ENCODE results near the gene SEPTIN10.
A peak's percentile ranks its signal among the peaks of the same experiment; 100 is the strongest.

SEPTIN10 gene

DNA sequence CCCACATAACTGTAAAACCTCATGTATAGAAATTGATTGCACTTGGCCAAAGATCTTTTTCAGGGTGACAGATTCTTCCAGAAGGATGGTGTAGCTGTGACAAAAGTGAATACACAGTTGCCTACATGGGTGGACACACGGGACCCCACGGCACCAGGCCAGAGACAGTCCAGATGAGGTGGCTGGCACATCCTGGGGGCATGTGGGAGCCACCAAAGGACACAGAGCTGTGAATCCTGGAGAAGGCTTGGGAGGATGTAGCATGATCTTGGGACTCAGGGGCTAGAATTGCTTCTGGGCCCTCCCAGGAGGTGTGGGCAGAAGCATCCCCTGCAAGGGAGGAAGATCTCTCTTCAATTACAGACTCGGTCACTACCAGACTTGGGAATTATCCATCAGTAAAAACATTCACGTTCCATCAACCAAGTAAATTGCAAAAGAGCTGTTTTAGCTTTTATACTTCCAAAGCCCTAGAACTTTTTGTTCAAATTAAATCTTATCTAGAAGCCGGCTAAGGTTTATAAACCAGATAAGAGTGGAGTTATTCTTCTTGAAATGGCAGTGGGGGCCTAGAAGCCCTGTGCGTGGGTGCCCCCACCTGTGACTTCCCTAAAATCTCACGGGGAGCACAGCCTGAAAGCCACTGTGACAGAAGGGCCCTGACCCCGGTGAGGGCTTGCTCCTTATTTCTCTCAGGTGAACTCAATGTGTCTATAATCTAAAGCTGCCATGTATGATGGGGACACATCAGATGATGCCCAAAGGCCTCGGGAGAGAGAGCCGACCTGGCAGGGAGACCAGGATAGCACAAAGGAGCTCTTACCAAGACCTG lies 81.7 kb downstream of the SEPTIN10 start:
- Histone ChIP-seq H2BK5ac (ENCODE audit: low read length) (no peak overlapping the region), H3K18ac (ENCODE audit: low read length) (no peak overlapping the region), H3K4me3 (ENCODE audit: low read length in 2 of 2) (no peak overlapping the region), H3K4me2 (ENCODE audit: insufficient read depth, low read length, poor library complexity, severe bottlenecking) (no peak overlapping the region), H4K91ac (ENCODE audit: low read depth, low read length, poor library complexity) (no peak overlapping the region), H2BK12ac (ENCODE audit: low read length) (no peak overlapping the region), H3K9ac (ENCODE audit: low read depth, low read length, poor library complexity) (no peak overlapping the region), H2AFZ (ENCODE audit: low read length) (no peak overlapping the region), H2AK5ac (ENCODE audit: low read depth, low read length) (no peak overlapping the region), H3K4ac (ENCODE audit: low read length) (no peak overlapping the region), H2BK15ac (ENCODE audit: low read length) (no peak overlapping the region), H3K79me1 (ENCODE audit: low read depth, low read length) (peaks cover 2% of the 10 kb centered on the region), H3K4me1 (ENCODE audit: control insufficient read depth in 2 of 2, insufficient read depth in 1 of 2, low read depth in 1 of 2, low read length in 2 of 2) (peaks cover 0 to 5% of the 10 kb centered on the region in 2 donors), H3K23ac (ENCODE audit: low read depth, low read length, poor library complexity) (no peak overlapping the region), H3K14ac (ENCODE audit: low read length) (no peak overlapping the region), H2BK120ac (ENCODE audit: low read depth, low read length) (no peak overlapping the region), H4K8ac (ENCODE audit: low read depth, low read length) (no peak overlapping the region), H3K9me3 (replicated peaks in 1 of 2; ENCODE audit: control insufficient read depth in 2 of 2, insufficient read depth in 1 of 2, low read depth in 1 of 2, low read length in 2 of 2) (peaks cover 2 to 3% of the 10 kb centered on the region in 2 donors), H3K27me3 (ENCODE audit: control insufficient read depth in 3 of 3, insufficient read depth in 3 of 3, low read depth in 1 of 3, low read length in 3 of 3) (no peaks in the 10 kb centered on the region), H3K36me3 (replicated peaks in 1 of 2; ENCODE audit: control insufficient read depth in 2 of 2, insufficient read depth in 2 of 2, low read length in 2 of 2) (no peaks in the 10 kb centered on the region), H3K27ac (replicated peaks; ENCODE audit: low read length) (no peak overlapping the region)
- no peak for DNase-seq (ENCODE audit: low spot score)
- no CpG with 5 or more reads among the region's 10 CpGs for WGBS, 2 donors (ENCODE audit: extremely low coverage in 2 of 2, insufficient read length in 2 of 2, insufficient replicate concordance in 1 of 2)

DNA sequence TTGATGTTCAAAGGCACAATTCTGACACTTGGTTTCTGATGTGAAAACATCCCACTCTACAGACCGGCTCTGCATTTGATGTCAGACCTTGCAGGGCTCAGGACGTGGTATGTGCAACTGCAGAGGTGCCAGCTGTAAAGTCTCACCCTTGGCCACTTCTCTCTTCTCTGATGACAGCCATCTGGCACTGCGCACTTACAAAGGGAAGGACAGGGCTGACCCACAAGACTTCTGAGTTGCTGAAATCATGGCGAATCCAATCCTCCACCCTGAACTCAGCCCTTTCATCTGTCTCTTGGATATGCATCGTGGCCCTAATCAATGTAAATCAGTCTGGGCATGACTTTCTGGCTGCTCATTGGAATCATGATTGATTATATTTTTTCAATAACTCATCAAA lies 82.5 kb downstream of the SEPTIN10 start:
- WGBS, 2 donors (ENCODE audit: extremely low coverage in 2 of 2, insufficient read length in 2 of 2, insufficient replicate concordance in 1 of 2): no CpG with 5 or more reads among the region's 5 CpGs
- Histone ChIP-seq H3K9ac (ENCODE audit: low read depth, low read length, poor library complexity) (no peak overlapping the region), H3K27ac (replicated peaks; ENCODE audit: low read length) (no peak overlapping the region), H3K9me3 (replicated peaks in 1 of 2; ENCODE audit: control insufficient read depth in 2 of 2, insufficient read depth in 1 of 2, low read depth in 1 of 2, low read length in 2 of 2) (peaks cover 1 to 2% of the 10 kb centered on the region in 2 donors), H3K36me3 (replicated peaks in 1 of 2; ENCODE audit: control insufficient read depth in 2 of 2, insufficient read depth in 2 of 2, low read length in 2 of 2) (no peaks in the 10 kb centered on the region), H3K79me1 (ENCODE audit: low read depth, low read length) (peaks cover 2% of the 10 kb centered on the region), H2AFZ (ENCODE audit: low read length) (no peak overlapping the region), H2BK15ac (ENCODE audit: low read length) (no peak overlapping the region), H2BK12ac (ENCODE audit: low read length) (no peak overlapping the region), H3K4me3 (ENCODE audit: low read length in 2 of 2) (no peak overlapping the region), H2BK120ac (ENCODE audit: low read depth, low read length) (no peak overlapping the region), H3K23ac (ENCODE audit: low read depth, low read length, poor library complexity) (no peak overlapping the region), H2AK5ac (ENCODE audit: low read depth, low read length) (no peak overlapping the region), H4K91ac (ENCODE audit: low read depth, low read length, poor library complexity) (no peak overlapping the region), H3K14ac (ENCODE audit: low read length) (no peak overlapping the region), H4K8ac (ENCODE audit: low read depth, low read length) (no peak overlapping the region), H3K27me3 (ENCODE audit: control insufficient read depth in 3 of 3, insufficient read depth in 3 of 3, low read depth in 1 of 3, low read length in 3 of 3) (peaks cover 0 to 2% (median 0%) of the 10 kb centered on the region in 3 experiments), H2BK5ac (ENCODE audit: low read length) (no peak overlapping the region), H3K18ac (ENCODE audit: low read length) (no peak overlapping the region), H3K4me2 (ENCODE audit: insufficient read depth, low read length, poor library complexity, severe bottlenecking) (no peak overlapping the region), H3K4ac (ENCODE audit: low read length) (no peak overlapping the region), H3K4me1 (ENCODE audit: control insufficient read depth in 2 of 2, insufficient read depth in 1 of 2, low read depth in 1 of 2, low read length in 2 of 2) (peaks cover 0 to 5% of the 10 kb centered on the region in 2 donors)
- no peak for DNase-seq (ENCODE audit: low spot score)

DNA sequence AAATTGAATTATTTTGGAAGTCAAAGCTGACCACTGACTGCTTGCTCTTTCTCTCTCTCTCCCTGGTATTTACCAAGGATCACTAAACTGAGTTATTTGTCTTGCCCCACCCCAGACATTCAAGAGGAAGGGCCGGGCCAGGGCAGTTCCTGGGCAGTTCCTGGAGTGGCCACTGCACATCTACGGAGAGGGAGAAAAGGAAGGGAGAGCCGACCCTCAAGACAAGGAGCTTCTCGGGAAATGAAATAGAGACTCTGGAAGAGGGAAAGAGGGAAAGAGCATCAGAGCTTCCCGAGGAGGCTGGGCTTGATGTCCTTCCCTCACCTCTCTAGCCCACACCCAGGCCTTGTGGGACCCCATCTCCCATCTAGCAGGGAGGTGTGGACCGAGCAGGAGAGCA lies 83.1 kb downstream of the SEPTIN10 start:
- Histone ChIP-seq H4K8ac (ENCODE audit: low read depth, low read length) (no peak overlapping the region), H2BK120ac (ENCODE audit: low read depth, low read length) (no peak overlapping the region), H3K4me1 (ENCODE audit: control insufficient read depth in 2 of 2, insufficient read depth in 1 of 2, low read depth in 1 of 2, low read length in 2 of 2) (peaks cover 0 to 5% of the 10 kb centered on the region in 2 donors), H2BK5ac (ENCODE audit: low read length) (no peak overlapping the region), H3K36me3 (replicated peaks in 1 of 2; ENCODE audit: control insufficient read depth in 2 of 2, insufficient read depth in 2 of 2, low read length in 2 of 2) (no peaks in the 10 kb centered on the region), H3K4me3 (ENCODE audit: low read length in 2 of 2) (no peak overlapping the region), H3K23ac (ENCODE audit: low read depth, low read length, poor library complexity) (no peak overlapping the region), H2BK15ac (ENCODE audit: low read length) (no peak overlapping the region), H3K4me2 (ENCODE audit: insufficient read depth, low read length, poor library complexity, severe bottlenecking) (no peak overlapping the region), H3K9ac (ENCODE audit: low read depth, low read length, poor library complexity) (no peak overlapping the region), H4K91ac (ENCODE audit: low read depth, low read length, poor library complexity) (no peak overlapping the region), H2AFZ (ENCODE audit: low read length) (no peak overlapping the region), H3K27ac (replicated peaks; ENCODE audit: low read length) (no peak overlapping the region), H2BK12ac (ENCODE audit: low read length) (no peak overlapping the region), H3K9me3 (replicated peaks in 1 of 2; ENCODE audit: control insufficient read depth in 2 of 2, insufficient read depth in 1 of 2, low read depth in 1 of 2, low read length in 2 of 2) (peaks cover 0 to 2% of the 10 kb centered on the region in 2 donors), H3K79me1 (ENCODE audit: low read depth, low read length) (peaks cover 2% of the 10 kb centered on the region), H3K27me3 (ENCODE audit: control insufficient read depth in 3 of 3, insufficient read depth in 3 of 3, low read depth in 1 of 3, low read length in 3 of 3) (peaks cover 0 to 2% (median 0%) of the 10 kb centered on the region in 3 experiments), H3K14ac (ENCODE audit: low read length) (no peak overlapping the region), H3K4ac (ENCODE audit: low read length) (no peak overlapping the region), H3K18ac (ENCODE audit: low read length) (no peak overlapping the region), H2AK5ac (ENCODE audit: low read depth, low read length) (no peak overlapping the region)
- WGBS, 2 donors (ENCODE audit: extremely low coverage in 2 of 2, insufficient read length in 2 of 2, insufficient replicate concordance in 1 of 2): no CpG with 5 or more reads among the region's 6 CpGs
- DNase-seq (ENCODE audit: low spot score): no peak

DNA sequence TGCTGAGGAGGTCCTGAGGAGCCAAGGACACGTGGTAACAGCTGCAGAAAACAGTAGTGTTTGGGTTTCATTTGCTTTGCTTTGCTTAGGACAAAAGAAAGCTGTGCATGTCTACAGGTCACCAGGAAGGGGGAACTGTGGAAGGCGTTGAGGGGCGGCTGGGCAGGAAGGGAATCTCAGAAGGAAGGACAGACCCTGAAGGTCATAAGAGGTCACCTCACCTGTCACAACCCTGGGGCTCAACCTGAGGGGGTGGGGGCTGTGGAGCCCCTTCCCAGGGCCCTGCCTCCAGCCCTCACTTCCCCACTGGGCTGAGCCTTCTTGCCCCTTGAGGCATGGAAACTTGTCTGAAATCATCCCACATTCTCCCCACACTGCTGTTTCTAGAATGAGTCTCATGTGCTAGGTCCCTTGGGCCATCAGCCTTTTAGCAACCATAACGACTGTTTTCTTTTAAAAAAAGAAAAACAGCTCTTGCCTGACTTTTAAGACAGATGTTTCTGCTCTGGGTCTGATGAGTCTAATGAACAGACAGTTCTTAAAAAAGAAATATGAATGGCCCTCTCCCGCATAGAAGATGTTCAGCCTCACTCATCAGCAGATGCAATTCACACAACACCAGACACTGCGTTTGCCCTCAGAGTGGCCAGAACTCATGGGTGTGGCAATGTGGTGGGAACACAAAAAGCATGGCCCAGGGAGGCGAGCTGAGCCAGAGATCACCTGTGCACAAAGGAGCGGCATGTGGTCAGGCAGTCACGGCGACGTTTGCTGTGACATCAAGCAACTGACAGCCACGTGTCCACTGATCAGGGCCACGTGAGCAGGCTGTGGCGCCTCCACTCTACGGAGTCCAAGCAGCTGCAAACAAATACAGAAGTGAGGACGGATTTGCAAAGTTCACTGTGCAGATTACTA lies 84.0 kb downstream of the SEPTIN10 start:
- no peak overlapping the region for H2BK120ac ChIP-seq (ENCODE audit: low read depth, low read length)
- no peak overlapping the region for H2BK15ac ChIP-seq (ENCODE audit: low read length)
- no peak overlapping the region for H3K4me2 ChIP-seq (ENCODE audit: insufficient read depth, low read length, poor library complexity, severe bottlenecking)
- DNase-seq (ENCODE audit: low spot score): no peak
- peaks cover 2% of the 10 kb centered on the region for H3K79me1 ChIP-seq (ENCODE audit: low read depth, low read length)
- H3K27me3 ChIP-seq (ENCODE audit: control insufficient read depth in 3 of 3, insufficient read depth in 3 of 3, low read depth in 1 of 3, low read length in 3 of 3): peaks cover 0 to 2% (median 0%) of the 10 kb centered on the region in 3 experiments
- no peak overlapping the region for H2BK12ac ChIP-seq (ENCODE audit: low read length)
- peaks cover 0 to 5% of the 10 kb centered on the region in 2 donors for H3K4me1 ChIP-seq (ENCODE audit: control insufficient read depth in 2 of 2, insufficient read depth in 1 of 2, low read depth in 1 of 2, low read length in 2 of 2)
- peak overlapping the region in 1 of 2 donors; percentile 10 for H3K4me3 ChIP-seq (ENCODE audit: low read length in 2 of 2)
- H3K18ac ChIP-seq (ENCODE audit: low read length): no peak overlapping the region
- no CpG with 5 or more reads among the region's 16 CpGs for WGBS, 2 donors (ENCODE audit: extremely low coverage in 2 of 2, insufficient read length in 2 of 2, insufficient replicate concordance in 1 of 2)
- no peak overlapping the region for H2BK5ac ChIP-seq (ENCODE audit: low read length)
- no peak overlapping the region for H3K14ac ChIP-seq (ENCODE audit: low read length)
- no peaks in the 10 kb centered on the region for H3K9me3 ChIP-seq (replicated peaks in 1 of 2; ENCODE audit: control insufficient read depth in 2 of 2, insufficient read depth in 1 of 2, low read depth in 1 of 2, low read length in 2 of 2)
- no peaks in the 10 kb centered on the region for H3K36me3 ChIP-seq (replicated peaks in 1 of 2; ENCODE audit: control insufficient read depth in 2 of 2, insufficient read depth in 2 of 2, low read length in 2 of 2)
- H4K8ac ChIP-seq (ENCODE audit: low read depth, low read length): no peak overlapping the region
- no peak overlapping the region for H3K27ac ChIP-seq (replicated peaks; ENCODE audit: low read length)
- no peak overlapping the region for H3K4ac ChIP-seq (ENCODE audit: low read length)
- no peak overlapping the region for H2AFZ ChIP-seq (ENCODE audit: low read length)
- H4K91ac ChIP-seq (ENCODE audit: low read depth, low read length, poor library complexity): no peak overlapping the region
- H3K9ac ChIP-seq (ENCODE audit: low read depth, low read length, poor library complexity): no peak overlapping the region
- no peak overlapping the region for H2AK5ac ChIP-seq (ENCODE audit: low read depth, low read length)
- H3K23ac ChIP-seq (ENCODE audit: low read depth, low read length, poor library complexity): no peak overlapping the region
